Left lobe of liver (tissue), 1 donor: ENCODE measurements around the gene FREM3. TPM values are rescaled to one million over a fixed set of nuclear protein-coding genes. Genes with fewer than 3 reads are reported as not detected.

Source experiments
- total RNA-seq: library from RNA; stranded (reverse); gene quantifications from one replicate; pipeline ENCODE4 v1.2.1, GENCODE V29; 2021
- donor health status: DM: no; HTN: yes; CAD: no.

FREM3 gene
- total RNA-seq, 1 donor from 2014 or later, result not detected

Other genes starting within 250 kb of the FREM3 start
- gene SMARCA5, start 187.0 kb downstream of the FREM3 start, total RNA-seq, result 8.8 TPM
- gene GYPE, start 204.9 kb upstream of the FREM3 start, total RNA-seq, result not detected